Hematopoietic multipotent progenitor cell (in vitro differentiated cells): ENCODE results near the gene ATAD2B. TPM values are rescaled to one million over a fixed set of nuclear protein-coding genes. Genes with fewer than 3 reads are reported as not detected.
A peak's percentile ranks its signal among the peaks of the same experiment; 100 is the strongest.

Experiments used
- DNase-seq, 3 donors: peaks; one replicate each; pipeline ENCODE4 v3.0.0-alpha.2; 2011 to 2015; ENCODE audit warnings: low read depth in 2 of 3, low spot score in 2 of 3
- total RNA-seq: library from RNA; depleted of rRNA; stranded (reverse); fragments of >200 nt; gene quantifications from one replicate; pipeline ENCODE4 v1.2.3, GENCODE V29; 2012

The ATAD2B gene
- total RNA-seq, 1 donor = 11.8 TPM

DNA sequence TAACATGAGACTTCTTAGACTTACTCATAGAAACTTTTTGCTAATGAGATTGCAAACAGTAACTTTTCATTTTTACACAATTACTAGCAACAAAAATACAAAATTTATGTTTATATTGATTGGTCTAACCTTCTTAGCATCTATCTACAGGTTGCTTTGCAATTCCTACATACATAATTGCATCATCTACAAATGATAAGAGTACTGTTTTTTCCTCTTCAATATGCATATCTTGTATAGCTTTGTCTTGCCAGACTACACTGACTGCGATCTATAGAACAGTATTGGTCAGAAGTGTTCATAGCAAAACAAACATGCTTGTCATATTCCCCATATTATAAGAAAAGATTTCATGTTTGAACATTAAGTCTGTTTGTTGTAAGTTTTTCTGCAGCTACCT is 87.9 kb downstream of the ATAD2B start:
- DNase-seq = no peak

DNA sequence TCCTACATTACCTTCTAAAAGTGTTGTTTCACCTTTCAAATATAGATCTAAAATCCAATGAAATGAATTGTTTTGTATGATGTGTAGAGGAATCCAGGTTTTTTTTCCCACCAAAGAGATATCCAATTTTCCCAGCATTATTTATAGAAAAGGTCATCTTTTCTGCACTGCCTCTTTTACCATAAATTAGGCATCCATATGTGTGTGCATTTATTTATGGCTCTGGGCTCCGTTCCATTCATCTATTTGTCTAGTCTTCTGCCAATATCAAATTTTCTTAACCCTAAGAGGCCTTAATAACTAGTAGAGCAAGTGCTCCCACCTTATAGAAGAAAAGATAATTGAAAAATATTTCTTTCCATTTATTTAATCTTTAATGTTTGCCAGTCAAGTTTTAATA is 88.3 kb downstream of the ATAD2B start:
- DNase-seq = no peak

DNA sequence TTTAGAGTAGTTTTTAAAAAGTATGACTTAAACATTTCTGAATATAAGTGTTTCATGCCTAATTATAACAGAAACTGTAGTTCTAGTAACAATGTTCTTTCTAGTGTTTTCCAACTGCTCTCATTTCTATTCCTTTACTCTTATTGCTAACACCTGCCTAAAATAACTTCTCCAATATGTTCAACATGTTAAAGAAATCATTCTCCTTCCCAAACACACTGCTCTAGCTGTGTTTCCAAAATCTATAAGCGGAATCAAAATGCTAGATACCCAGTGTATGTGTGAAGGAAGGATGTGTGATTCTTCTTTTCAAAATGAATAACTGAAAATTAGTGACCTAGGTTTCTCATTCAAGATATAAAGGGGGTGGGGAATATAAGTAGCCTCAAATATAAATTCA is 89.1 kb downstream of the ATAD2B start:
- DNase-seq = no peak

DNA sequence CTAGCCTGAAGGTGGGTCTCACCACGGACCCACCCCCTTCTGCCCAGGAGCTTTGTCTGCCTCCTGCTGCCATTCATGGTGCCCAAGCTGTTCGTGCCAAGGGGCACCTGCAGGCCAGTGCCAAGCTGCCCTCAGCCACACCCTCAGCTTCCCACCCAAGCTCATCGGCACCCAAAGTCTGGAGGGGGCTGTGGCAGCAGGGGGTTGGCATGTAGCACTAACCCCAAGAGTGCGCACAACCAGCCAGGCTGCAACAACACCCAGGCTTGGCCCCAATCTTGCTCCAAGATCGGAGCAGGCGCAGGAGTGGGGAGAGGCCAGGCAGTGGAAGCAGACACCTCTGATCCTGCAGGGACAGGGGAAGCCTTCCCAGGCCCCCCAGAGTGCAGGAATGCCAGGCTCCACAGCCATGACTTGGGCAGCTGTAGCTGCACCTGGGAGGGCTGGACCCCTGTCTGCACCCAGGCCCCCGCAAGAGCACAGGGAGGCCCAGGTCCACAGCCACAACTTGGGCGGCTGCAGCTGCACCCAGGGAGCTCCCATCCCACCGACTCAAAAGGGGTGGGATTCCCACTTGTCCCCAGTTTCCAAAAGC is 89.9 kb downstream of the ATAD2B start:
- DNase-seq = no peak

DNA sequence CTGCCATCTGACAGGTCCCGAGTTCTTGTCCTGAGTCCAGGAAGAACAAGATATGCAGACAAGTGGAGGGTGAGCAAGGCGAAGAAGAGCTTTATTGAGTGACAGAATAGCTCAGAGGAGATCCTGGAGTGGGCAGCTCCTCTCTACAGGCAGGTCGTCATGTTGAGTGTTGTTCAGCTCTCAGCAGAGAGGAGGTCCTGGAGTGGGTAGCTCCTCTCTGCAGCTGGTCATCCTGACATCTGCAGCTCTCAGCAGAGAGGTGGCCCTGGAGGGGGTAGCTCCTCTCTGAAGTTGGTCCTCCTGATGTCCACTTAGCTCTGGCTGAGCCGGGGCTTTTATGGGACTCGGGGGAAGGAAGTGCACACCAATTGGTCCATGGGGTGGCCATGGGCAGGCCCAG is 90.4 kb downstream of the ATAD2B start:
- DNase-seq = no peak

DNA sequence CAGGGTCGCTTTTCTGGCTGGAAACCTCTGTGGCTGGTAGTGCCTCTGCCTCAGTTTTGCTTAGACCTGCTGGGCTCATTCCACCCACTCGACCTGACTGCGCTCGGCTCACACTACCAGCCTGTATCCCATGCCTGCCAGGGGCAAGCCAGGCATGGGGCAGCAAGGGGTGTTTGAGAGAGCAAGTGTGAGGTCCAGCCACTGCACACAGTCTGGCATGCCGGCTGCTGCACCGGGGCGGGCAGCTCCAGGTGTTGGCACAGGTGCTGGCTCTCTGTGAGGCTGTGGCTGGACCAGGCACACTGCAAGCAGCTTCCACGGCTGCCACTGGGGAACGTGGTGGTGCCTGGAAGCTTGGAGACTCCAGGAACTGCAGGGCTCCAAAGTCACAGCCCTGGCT is 90.9 kb downstream of the ATAD2B start:
- DNase-seq = no peak

DNA sequence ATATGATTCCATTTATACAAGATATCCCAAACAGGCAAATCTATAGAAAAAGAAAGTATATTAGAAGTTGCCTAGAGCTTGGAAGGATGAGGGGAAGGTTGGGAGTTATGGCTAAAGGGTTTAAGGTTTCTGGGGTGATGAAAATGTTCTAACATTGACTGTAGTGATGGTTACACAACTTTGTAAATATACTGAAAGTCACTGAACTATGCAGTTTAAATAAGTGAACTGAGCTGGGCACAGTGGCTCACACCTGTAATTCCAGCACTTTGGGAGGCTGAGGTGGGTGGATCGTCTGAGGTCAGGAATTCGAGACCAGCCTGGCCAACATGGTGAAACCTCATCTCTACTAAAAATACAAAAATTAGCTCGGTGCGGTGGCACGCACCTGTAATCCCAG is 91.5 kb downstream of the ATAD2B start:
- no peak for DNase-seq

DNA sequence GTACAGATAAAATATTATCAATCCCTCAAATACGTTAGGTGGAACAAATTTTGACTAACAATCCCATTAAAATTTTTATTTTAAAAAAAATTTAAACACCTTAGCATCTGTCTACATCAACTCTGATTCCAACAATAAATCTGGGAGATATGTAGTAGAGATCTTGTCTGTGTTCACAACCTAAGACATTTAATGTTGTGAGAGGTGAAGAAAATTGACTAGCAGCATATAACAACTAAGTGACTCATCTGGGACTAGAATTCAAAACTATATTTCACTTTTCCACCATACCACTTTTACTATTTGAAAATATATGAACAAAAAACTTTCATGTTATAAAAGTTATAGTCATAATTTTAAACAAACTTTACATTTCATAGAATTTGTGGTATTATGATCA is 97.9 kb downstream of the ATAD2B start:
- no peak for DNase-seq

DNA sequence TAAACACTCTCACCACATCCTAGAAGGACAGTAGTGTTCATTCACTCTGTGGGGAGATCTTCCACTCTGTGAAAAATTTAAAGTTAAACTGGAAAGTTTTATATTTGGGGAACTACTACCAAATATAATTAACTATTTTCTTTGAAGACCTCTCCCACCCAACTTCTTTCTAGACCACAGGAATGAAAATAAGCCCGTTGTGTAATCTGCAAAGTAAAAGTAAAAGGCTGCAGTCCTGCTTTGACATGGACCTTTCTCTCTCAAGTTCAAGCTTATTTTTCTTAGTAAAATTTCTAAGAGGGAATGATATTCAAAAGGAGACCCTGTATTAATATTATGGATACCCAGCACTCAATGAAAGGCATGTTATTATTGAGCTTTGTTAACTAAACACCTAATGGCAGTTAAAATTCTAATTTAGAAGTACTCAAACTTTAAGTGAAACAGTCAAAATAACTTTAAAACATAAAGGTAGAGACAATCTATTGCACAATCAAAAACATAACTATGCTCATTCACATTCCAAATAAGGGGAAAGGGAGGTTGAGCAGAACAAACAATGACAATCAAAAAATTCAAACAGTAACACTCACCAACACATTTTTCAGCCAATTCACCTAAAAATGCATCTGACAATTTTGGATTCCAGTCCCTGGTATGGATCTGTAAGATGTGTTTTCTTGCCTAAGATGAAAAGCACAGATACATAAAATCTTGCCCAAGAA is 98.5 kb downstream of the ATAD2B start:
- no peak for DNase-seq

DNA sequence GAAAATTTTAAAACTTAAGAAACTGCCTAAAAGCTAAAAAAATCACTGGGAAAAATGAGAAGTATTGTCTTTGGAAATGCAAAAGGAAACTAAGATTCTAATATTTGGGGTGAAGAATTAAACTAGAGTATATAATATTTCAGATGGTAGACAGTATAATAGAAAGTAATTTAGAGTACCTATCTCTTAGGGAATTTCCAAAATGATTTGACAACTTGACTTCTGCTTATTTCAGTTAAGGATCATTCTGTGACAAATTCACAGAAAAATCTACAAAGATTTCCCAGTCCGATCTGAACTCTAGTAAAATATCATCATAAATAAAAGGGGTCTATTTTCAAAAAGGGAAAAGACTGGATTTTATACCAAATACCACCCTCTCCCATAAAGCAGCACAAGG is 99.6 kb downstream of the ATAD2B start:
- DNase-seq = no peak

DNA sequence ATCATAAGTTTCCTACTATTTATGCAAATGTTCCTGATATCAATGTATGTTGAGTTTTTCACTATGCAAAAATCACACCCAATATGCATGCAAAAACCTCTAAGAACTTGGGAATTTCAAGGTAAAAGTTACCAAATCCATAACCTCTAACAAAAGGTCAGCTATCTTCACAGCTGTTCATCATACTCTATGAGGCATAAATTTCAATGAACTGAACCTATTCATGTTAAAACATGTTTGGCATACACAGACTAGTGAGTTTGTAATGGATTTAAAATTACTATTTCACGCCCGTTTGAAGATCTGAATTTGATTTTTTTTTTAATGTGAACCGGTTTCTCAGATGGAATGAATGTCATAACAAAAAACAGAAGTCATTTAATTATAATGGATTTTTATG is 100.2 kb downstream of the ATAD2B start:
- DNase-seq = no peak

DNA sequence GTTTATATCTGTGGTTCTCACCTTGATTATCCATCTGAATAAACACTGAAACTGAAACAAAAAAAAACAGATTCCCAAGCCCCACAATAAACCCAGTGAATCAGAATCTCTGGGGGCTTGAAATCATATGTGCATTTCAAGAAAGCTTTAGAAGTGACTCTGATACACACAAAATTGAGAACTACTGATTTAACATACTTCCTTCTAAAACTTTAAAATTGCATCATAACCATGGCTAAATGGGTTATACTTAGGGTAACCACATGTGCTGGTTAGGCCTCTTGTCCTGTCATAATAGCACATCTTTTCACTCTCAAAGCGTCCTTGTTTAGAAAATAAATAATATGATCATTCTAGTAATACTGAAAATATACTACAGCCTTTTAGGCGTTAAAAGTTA is 100.9 kb downstream of the ATAD2B start:
- no peak for DNase-seq

DNA sequence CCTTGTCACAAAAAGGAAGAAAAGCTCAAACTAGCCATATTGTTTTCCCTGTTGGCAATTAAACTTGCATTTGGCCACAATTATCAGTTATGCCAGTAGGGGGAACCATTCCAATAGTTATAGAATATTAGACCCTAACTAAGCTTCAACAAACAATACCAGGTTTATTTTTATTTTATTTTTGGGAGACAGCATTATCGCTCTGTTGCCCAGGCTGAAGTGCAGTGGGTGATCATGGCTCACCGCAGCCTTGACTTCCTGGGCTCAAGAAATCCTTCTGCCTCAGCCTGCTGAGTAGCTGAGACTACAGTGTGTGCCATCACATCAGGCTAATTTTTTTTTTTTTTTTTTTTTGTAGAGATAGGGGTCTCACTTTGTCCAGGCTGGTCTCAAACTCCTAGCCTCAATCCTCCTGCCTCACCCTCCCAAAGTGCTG is 102.1 kb downstream of the ATAD2B start:
- peak; percentile 6 to 78 (median 46) for DNase-seq

DNA sequence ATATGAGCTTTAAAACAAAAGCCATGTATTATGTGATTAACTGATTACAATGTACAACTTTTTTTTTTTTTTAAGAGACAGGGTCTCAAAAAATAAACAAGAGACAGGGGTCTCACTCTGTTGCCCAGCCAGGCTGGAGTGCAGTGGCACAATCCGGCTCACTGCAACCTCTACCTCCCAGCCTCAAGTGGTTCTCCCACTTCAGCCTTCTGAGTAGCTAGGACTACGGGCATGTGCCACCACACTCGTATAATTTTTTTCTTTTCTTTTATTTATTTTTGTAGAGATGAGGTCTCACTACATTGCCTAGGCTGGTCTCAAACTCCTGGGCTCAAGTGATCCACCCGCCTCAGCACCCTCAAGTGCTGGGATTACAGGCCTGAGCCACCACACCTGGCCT is 103.1 kb downstream of the ATAD2B start:
- no peak for DNase-seq

DNA sequence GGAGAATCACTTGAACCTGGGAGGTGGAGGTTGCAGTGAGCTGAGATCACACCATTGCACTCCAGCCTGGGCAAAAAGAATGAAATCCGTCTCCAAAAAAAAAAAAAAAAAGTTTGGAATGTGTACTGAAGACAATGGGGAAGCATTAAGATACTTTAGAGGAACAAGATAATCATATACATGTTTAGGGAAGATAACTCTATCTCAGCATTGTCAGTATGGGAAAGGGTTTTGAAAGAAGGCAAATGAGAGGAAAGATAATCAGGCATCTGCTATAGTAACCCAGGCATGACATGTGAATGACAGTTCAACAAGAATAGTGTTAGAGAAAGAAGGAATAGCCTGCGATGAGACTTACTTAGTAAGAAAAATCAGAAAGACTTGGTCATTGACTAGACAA is 112.0 kb downstream of the ATAD2B start:
- DNase-seq = no peak

DNA sequence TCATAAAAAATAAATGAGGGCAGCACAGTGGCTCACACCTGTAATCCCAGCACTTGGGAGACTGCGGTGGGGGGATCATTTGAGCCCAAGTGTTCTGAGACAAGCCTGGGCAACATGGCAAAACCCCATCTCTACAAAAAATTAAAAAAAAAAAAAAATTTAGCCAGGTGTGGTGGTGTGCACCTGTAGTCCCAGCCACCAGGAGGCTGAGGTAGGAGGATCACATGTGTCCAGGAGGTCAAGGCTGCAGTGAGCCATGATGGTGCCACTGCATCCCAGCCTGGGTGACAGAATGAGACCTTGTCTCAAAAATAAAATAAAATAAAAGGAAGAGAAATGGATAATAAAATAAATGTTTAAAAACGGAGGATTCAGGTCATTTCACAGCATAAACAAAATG is 113.5 kb downstream of the ATAD2B start:
- DNase-seq = no peak

DNA sequence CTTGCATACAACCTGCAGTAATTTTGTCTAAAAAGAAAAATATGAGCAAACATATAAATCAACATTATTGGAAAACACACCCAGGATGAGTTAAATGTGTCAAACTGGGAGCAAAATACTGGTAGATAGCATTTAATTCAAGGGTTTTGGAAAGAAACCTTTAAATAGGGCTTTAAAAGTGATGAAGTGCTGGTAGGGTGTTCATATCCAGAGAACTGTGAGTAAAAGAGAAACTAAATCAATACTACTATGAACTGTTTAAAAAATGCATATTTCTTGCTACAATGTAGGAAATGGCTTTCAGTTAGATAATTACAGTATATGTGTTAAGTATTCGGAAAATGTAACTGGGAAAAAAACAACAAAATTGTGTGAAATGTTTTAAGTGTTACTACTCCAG is 117.8 kb downstream of the ATAD2B start:
- DNase-seq = no peak

DNA sequence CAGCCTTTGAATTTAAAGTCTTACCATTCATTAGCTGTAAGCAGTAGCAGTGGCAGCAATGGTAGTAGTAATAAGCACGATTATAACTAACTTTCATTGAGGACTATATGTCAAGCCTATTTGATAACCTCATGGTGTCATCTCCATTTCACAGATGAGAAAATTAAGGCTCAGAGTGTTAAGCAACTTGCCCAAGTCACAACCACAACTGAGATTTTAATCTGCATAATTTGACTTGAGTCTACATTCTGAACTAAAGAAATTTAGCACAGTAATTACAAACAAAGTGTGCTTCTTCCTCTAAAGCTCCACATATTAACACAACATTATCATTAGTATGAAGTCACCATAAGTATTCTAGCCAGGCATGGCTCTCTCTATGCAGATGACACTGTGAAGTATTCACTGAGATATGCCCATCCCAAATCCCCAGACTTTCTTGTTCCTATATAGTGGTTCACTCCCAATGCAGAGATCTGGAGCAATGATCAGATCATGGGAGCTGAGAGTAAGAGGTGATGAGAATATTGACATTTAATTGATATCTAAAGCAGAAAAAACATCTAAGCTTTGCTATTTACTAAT is 120.2 kb downstream of the ATAD2B start:
- DNase-seq = no peak

DNA sequence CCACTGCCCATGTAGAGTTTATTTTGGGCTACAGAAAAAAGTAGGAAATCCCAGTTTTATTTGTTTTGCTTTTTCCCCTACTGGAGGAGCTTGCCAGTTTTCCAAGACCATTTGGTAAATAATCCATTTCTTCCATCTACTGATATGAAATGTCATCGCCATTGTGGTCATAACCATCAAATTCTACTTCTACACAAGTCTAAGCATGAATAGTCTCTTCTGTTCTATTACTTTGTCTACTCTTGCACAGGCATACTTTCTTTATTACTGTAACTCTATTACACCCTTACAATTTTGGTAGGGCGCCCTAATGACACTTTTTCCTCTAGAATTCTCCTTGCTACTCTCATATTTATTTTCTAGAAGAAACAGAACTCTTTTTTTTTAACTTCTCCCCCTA is 120.7 kb downstream of the ATAD2B start:
- no peak for DNase-seq

DNA sequence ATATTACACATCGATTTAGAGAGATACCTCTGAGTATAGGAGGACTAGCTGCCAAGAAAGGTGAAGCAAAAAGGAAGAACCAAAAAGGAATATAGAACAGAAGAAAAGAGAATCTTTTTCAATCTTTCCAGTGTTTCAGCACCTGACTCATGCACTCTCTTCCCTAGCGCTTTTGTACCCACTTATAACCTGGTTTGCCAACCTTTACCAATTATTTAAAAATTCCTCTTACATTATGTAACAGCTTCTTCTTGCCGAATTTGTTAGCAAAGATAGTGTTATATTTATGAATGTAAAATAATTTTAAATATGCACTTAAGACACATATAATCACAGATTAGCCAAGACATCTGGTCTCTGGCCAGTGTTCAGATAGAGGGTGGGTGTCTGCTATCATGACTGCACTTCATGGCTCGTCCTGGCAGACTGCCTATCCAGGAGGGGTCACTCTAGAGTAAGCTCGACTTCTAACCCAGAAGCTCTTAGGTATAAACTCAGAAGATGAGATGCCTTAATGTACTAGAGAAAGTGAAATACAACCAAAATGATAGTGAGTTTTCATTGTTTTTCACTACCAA is 122.9 kb downstream of the ATAD2B start:
- DNase-seq = peak in 2 of 3 donors; percentile 18 to 48

DNA sequence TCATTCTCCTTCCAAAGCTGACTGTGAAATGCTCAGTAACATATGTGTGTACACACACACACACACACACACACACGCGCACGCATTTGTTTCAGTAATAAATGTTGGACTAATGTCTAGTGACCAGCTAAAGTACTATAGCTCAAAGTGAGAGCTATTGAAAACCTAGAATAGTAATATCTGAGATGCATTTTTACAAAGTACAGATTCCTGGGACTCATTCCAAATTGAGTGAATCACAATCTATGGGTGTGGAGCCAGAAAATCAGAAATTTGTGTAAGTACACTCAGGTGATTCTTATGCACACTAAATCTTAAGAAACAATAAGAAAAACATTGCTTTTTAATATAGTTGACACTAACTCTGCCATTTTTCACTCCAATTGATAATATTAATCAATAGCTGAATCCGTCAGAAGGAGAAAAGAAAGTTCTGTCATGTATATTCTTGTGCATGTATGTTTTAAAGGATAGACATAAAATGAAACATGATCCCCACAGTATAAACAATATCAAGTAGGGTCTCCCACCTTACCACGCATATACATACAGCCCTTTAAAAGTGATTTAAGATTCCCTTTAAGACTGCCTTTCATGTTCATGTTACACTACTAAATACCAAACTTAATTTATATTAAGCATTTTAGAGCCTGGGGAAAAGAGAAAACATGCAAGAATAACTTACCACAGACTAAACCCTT is 123.5 kb downstream of the ATAD2B start:
- DNase-seq = no peak
